K562 (cell line): Measurements from ENCODE around the gene EMILIN1. TPM values are rescaled to one million over a fixed set of nuclear protein-coding genes. Genes with fewer than 3 reads are reported as not detected.

Source experiments
- CREM ChIP-seq: IDR thresholded peaks from 2 replicates; pipeline ENCODE4 v1.6.1; 2014; ENCODE audit warnings: antibody characterized with exemption, low read depth
- ETV6 ChIP-seq, 3 experiments: fragments of 150-350 bp in 1 of 3; sonication (generic) in 1 of 3; formaldehyde crosslinking in 1 of 3; IDR thresholded peaks; 2 replicates each; pipeline versions ENCODE4 v1.6.1 to v1.8.0; 2014 to 2022; ENCODE audit warnings: borderline replicate concordance in 2 of 3, low read depth in 2 of 3, antibody characterized with exemption in 1 of 3, low read length in 1 of 3, mild to moderate bottlenecking in 1 of 3, missing genetic modification reagents in 1 of 3
- HIVEP1 ChIP-seq: fragments of 250-450 bp; sonication (Bioruptor Pico); IDR thresholded peaks from 2 replicates; pipeline ENCODE4 v1.4.0; 2020; ENCODE audit warnings: mild to moderate bottlenecking
- ILF3 ChIP-seq: fragments of 450-650 bp; IDR thresholded peaks from 2 replicates; pipeline ENCODE4 v1.6.1; 2018; ENCODE audit warnings: antibody characterized with exemption, mild to moderate bottlenecking, moderate library complexity, borderline replicate concordance
- KAT2B ChIP-seq: IDR thresholded peaks from one replicate; pipeline ENCODE4 v1.6.1; 2012; ENCODE audit warnings: low read depth, mild to moderate bottlenecking, control low read depth, inconsistent platforms, low read length, moderate library complexity
- KDM4B ChIP-seq, 2 experiments: fragments of 450-650 bp in 1 of 2; sonication (generic) in 1 of 2; IDR thresholded peaks; 2 replicates each; pipeline ENCODE4 v1.6.1; 2016 to 2017; ENCODE audit warnings: borderline replicate concordance in 2 of 2, antibody characterized with exemption in 1 of 2, low read depth in 1 of 2, mild to moderate bottlenecking in 1 of 2
- MAZ ChIP-seq, 2 experiments: fragments of 450-650 bp in 1 of 2; sonication (generic) in 1 of 2; formaldehyde crosslinking; IDR thresholded peaks in 1 of 2; conservative IDR thresholded peaks in 1 of 2; 2 replicates each; pipeline versions ENCODE4 v1.4.0 to v1.5.0; 2020; ENCODE audit warnings: mild to moderate bottlenecking in 1 of 2, missing genetic modification reagents in 1 of 2
- NCOA1 ChIP-seq: fragments of 450-650 bp; IDR thresholded peaks from 2 replicates; pipeline ENCODE4 v1.6.1; 2016; ENCODE audit warnings: low read depth
- NFXL1 ChIP-seq: fragments of 450-650 bp; formaldehyde crosslinking; IDR thresholded peaks from 2 replicates; pipeline ENCODE4 v1.4.0; 2021; ENCODE audit warnings: mild to moderate bottlenecking
- RAD51 ChIP-seq: fragments of 450-650 bp; IDR thresholded peaks from 2 replicates; pipeline ENCODE4 v1.7.1; 2016; ENCODE audit warnings: low read depth, mild to moderate bottlenecking, borderline replicate concordance
- RBM34 ChIP-seq: fragments of 200-400 bp; formaldehyde crosslinking; IDR thresholded peaks from 2 replicates; pipeline ENCODE4 v1.6.1; 2018; ENCODE audit warnings: low read length, borderline replicate concordance; ENCODE audit not compliant: insufficient read depth
- TBL1XR1 ChIP-seq, 2 experiments: IDR thresholded peaks; 2 replicates each; pipeline ENCODE4 v1.6.1; 2012; ENCODE audit warnings: improper control_type of control experiment in 2 of 2, low read length in 2 of 2, mild to moderate bottlenecking in 1 of 2
- TCF7 ChIP-seq: sonication (generic); IDR thresholded peaks from 2 replicates; pipeline ENCODE4 v1.6.1; 2016; ENCODE audit warnings: antibody characterized with exemption, borderline replicate concordance
- UBTF ChIP-seq, 2 experiments: IDR thresholded peaks; 2 replicates each; pipeline ENCODE4 v1.6.1; 2012; ENCODE audit warnings: improper control_type of control experiment in 2 of 2, low read depth in 2 of 2, low read length in 2 of 2, borderline replicate concordance in 1 of 2
- ZKSCAN1 ChIP-seq: fragments of 150-350 bp; IDR thresholded peaks from 2 replicates; pipeline ENCODE4 v1.6.1; 2016; ENCODE audit warnings: low read depth, low read length
- ZKSCAN3 ChIP-seq: fragments of 250-450 bp; sonication (Bioruptor Pico); IDR thresholded peaks from 2 replicates; pipeline ENCODE4 v1.4.0; 2020
- ZNF143 ChIP-seq: sonication (generic); formaldehyde crosslinking; IDR thresholded peaks from 2 replicates; pipeline ENCODE4 v1.9.0; 2022; ENCODE audit warnings: mild to moderate bottlenecking, missing genetic modification reagents
- ZNF586 ChIP-seq: fragments of 450-650 bp; formaldehyde crosslinking; conservative IDR thresholded peaks from 2 replicates; pipeline ENCODE4 v1.4.0; 2020; ENCODE audit warnings: mild to moderate bottlenecking, moderate library complexity
- ZNF589 ChIP-seq: fragments of 200-800 bp; sonication (Bioruptor generic); IDR thresholded peaks from 2 replicates; pipeline ENCODE4 v1.6.1; 2016; ENCODE audit warnings: low read depth, missing genetic modification characterization, missing compliant biosample characterization
- polyA plus RNA-seq, 8 experiments: library from polyadenylated mRNA; depleted of rRNA in 4 of 8; stranded (reverse) in 5 of 8; unstranded in 3 of 8; fragments of >200 nt; fragmentation: Nextera tagmentation in 2 of 8; fragmentation: Illumina TruSeq in 1 of 8; extraction: Ambion mirVana in 2 of 8; extraction: Trizol in 1 of 8; gene quantifications; 2 replicates each; pipeline versions ENCODE4 v1.2.1 to v1.2.3, GENCODE V29; 2011 to 2014; ENCODE audit warnings: inconsistent platforms in 1 of 8, missing spikeins in 1 of 8
- total RNA-seq, 7 experiments: library from RNA; depleted of rRNA in 6 of 7; stranded (reverse); fragments of >200 nt in 6 of 7; fragmentation: Illumina TruSeq in 2 of 7; extraction: Trizol in 2 of 7; gene quantifications; 2 replicates each; pipeline versions ENCODE4 v1.2.1 to v1.2.3, GENCODE V29; 2011 to 2021; ENCODE audit warnings: low replicate concordance in 1 of 7
- TF ChIP-seq, protein P1 (sequence below): fragments of 450-650 bp; formaldehyde crosslinking; IDR thresholded peaks from 2 replicates; pipeline ENCODE4 v1.4.0; 2020; ENCODE audit warnings: mild to moderate bottlenecking, moderate library complexity
- TF ChIP-seq, protein P2 (sequence below): sonication (generic); formaldehyde crosslinking; IDR thresholded peaks from 2 replicates; pipeline ENCODE4 v1.8.1; 2023; ENCODE audit warnings: mild to moderate bottlenecking, missing genetic modification reagents, moderate library complexity

EMILIN1 gene
- total and polyA plus RNA-seq, 9 of the 15 experiments (the other 6 are each of a cell fraction or from before 2014, with no cell fraction given), result 0.04 to 2.7 (median 0.54) TPM; not detected in 2

- TF ChIP-seq, protein P1, sequence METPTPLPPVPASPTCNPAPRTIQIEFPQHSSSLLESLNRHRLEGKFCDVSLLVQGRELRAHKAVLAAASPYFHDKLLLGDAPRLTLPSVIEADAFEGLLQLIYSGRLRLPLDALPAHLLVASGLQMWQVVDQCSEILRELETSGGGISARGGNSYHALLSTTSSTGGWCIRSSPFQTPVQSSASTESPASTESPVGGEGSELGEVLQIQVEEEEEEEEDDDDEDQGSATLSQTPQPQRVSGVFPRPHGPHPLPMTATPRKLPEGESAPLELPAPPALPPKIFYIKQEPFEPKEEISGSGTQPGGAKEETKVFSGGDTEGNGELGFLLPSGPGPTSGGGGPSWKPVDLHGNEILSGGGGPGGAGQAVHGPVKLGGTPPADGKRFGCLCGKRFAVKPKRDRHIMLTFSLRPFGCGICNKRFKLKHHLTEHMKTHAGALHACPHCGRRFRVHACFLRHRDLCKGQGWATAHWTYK (CRISPR knock-in tag), result no peak; the same call in 1 of the 2 replicates
- TF ChIP-seq ZNF586 (CRISPR knock-in tag) (no peak), KAT2B (no peak), ZKSCAN1 (0 out of 2 replicates have a peak, but pooled peaks have one; percentile 51), ZKSCAN3 (CRISPR knock-in tag) (no peak), UBTF (IDR thresholded peaks at IDR 0.05; ENCODE audit: borderline replicate concordance in 1 of 2, low read depth in 2 of 2, low read length in 2 of 2) (peak; percentile 79 to 95; a peak in 3 of 4 replicates), RAD51 (no peak), ZNF589 (CRISPR knock-in tag) (no peak; the same call in 1 of the 2 replicates), MAZ (CRISPR knock-in tag; conservative IDR thresholded peaks at IDR 0.05 in 1 of 2, IDR thresholded peaks at IDR 0.05 in 1 of 2) (peak; percentile 63 to 87), ETV6 (IDR thresholded peaks at IDR 0.05; ENCODE audit: borderline replicate concordance in 1 of 2, low read depth in 2 of 2, low read length in 1 of 2) (no peak), ETV6 (CRISPR knock-in tag; IDR thresholded peaks at IDR 0.05; ENCODE audit: borderline replicate concordance) (no peak), KDM4B (IDR thresholded peaks at IDR 0.05; ENCODE audit: borderline replicate concordance in 2 of 2, low read depth in 1 of 2) (peak in 1 of 2 experiments; percentile 32; a peak in 1 of 4 replicates), NCOA1 (no peak), RBM34 (no peak), ILF3 (no peak), NFXL1 (CRISPR knock-in tag) (no peak), CREM (peak; percentile 93), ZNF143 (0 out of 2 replicates have a peak, but pooled peaks have one; percentile 43), TCF7 (no peak), HIVEP1 (CRISPR knock-in tag) (no peak), TBL1XR1 (IDR thresholded peaks at IDR 0.05; ENCODE audit: low read length in 2 of 2) (no peak)
- TF ChIP-seq, protein P2, sequence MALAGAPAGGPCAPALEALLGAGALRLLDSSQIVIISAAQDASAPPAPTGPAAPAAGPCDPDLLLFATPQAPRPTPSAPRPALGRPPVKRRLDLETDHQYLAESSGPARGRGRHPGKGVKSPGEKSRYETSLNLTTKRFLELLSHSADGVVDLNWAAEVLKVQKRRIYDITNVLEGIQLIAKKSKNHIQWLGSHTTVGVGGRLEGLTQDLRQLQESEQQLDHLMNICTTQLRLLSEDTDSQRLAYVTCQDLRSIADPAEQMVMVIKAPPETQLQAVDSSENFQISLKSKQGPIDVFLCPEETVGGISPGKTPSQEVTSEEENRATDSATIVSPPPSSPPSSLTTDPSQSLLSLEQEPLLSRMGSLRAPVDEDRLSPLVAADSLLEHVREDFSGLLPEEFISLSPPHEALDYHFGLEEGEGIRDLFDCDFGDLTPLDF (CRISPR knock-in tag), result peak; percentile 55; the same call in 1 of the 2 replicates
These were observed 7.8 kb downstream of the EMILIN1 start (continued) for GRCh38 chr2:27086090-27086723.
